HEK293 (cell line): ENCODE measurements around the gene MAST2.

Experiments used
- ATF2 ChIP-seq: fragments of 450-650 bp; formaldehyde crosslinking; IDR thresholded peaks from 2 replicates; pipeline ENCODE4 v1.5.1; 2016; ENCODE audit warnings: missing biosample characterization, missing genetic modification characterization, low read depth
- BCL11B ChIP-seq: fragments of 450-650 bp; formaldehyde crosslinking; IDR thresholded peaks from 2 replicates; pipeline ENCODE4 v1.5.1; 2016; ENCODE audit warnings: low read depth, missing biosample characterization, missing genetic modification characterization
- CTCF ChIP-seq: fragments of 450-650 bp; formaldehyde crosslinking; IDR thresholded peaks from 2 replicates; pipeline ENCODE4 v1.5.1; 2016; ENCODE audit warnings: missing biosample characterization, missing genetic modification characterization
- PATZ1 ChIP-seq: fragments of 450-650 bp; formaldehyde crosslinking; IDR thresholded peaks from 2 replicates; pipeline ENCODE4 v1.5.1; 2016; ENCODE audit warnings: missing biosample characterization, missing genetic modification characterization
- ZFP37 ChIP-seq: fragments of 450-650 bp; formaldehyde crosslinking; IDR thresholded peaks from 2 replicates; pipeline ENCODE4 v1.5.1; 2016; ENCODE audit warnings: missing biosample characterization, missing genetic modification characterization
- ZFP69B ChIP-seq: fragments of 450-650 bp; formaldehyde crosslinking; IDR thresholded peaks from 2 replicates; pipeline ENCODE4 v1.5.1; 2016; ENCODE audit warnings: missing biosample characterization, missing genetic modification characterization
- ZIC2 ChIP-seq: fragments of 450-650 bp; formaldehyde crosslinking; IDR thresholded peaks from 2 replicates; pipeline ENCODE4 v1.5.1; 2016; ENCODE audit warnings: missing biosample characterization, missing genetic modification characterization
- ZNF274 ChIP-seq, 2 experiments: fragments of 200-500 bp in 1 of 2; fragments of 450-650 bp in 1 of 2; sonication (Bioruptor generic) in 1 of 2; formaldehyde crosslinking in 1 of 2; IDR thresholded peaks; 2 replicates each; pipeline versions ENCODE4 v1.5.1 to v1.6.1; 2014 to 2016; ENCODE audit warnings: borderline replicate concordance in 1 of 2, inconsistent platforms in 1 of 2, low read length in 1 of 2, missing biosample characterization in 1 of 2, missing genetic modification characterization in 1 of 2
- ZNF311 ChIP-seq: fragments of 450-650 bp; formaldehyde crosslinking; IDR thresholded peaks from 2 replicates; pipeline ENCODE4 v1.5.1; 2017; ENCODE audit warnings: missing biosample characterization, missing genetic modification characterization, borderline replicate concordance
- ZNF596 ChIP-seq: fragments of 450-650 bp; IDR thresholded peaks from 2 replicates; pipeline ENCODE4 v1.5.0; 2018; ENCODE audit warnings: missing biosample characterization, mild to moderate bottlenecking, missing genetic modification characterization, moderate library complexity
- ZNF629 ChIP-seq: fragments of 450-650 bp; formaldehyde crosslinking; IDR thresholded peaks from 2 replicates; pipeline ENCODE4 v1.5.1; 2017; ENCODE audit warnings: missing biosample characterization, missing genetic modification characterization
- ZNF639 ChIP-seq: fragments of 450-650 bp; formaldehyde crosslinking; IDR thresholded peaks from 2 replicates; pipeline ENCODE4 v1.5.1; 2016; ENCODE audit warnings: missing biosample characterization, missing genetic modification characterization

GRCh38 chr1:45854724-45855123, 51.3 kb downstream of the MAST2 start:
- no peak for TF ChIP-seq ZNF639 (tag by site-specific recombination)
- TF ChIP-seq ZIC2, result no peak
- TF ChIP-seq CTCF (tag by site-specific recombination), result no peak
- no peak for TF ChIP-seq PATZ1 (tag by site-specific recombination)
- no peak for TF ChIP-seq ZNF311
- no peak for TF ChIP-seq ATF2 (tag by site-specific recombination)
- no peak for TF ChIP-seq ZFP69B (tag by site-specific recombination)
- TF ChIP-seq BCL11B (tag by site-specific recombination), result no peak
- TF ChIP-seq ZNF274 (IDR thresholded peaks at IDR 0.05; ENCODE audit: low read length), result no peak
- TF ChIP-seq ZNF274 (tag by site-specific recombination; IDR thresholded peaks at IDR 0.05; ENCODE audit: borderline replicate concordance), result no peak
- no peak for TF ChIP-seq ZNF629
- no peak for TF ChIP-seq ZFP37 (tag by site-specific recombination)
- TF ChIP-seq ZNF596 (tag by site-specific recombination), result no peak
